ENCODE measurements around the gene ZDHHC6.
"Not testable (repeated sequence)": the region's sequence is repeated elsewhere in the genome, so short reads cannot be mapped to it uniquely, and the experiment has no call there.

ZDHHC6 gene

DNA sequence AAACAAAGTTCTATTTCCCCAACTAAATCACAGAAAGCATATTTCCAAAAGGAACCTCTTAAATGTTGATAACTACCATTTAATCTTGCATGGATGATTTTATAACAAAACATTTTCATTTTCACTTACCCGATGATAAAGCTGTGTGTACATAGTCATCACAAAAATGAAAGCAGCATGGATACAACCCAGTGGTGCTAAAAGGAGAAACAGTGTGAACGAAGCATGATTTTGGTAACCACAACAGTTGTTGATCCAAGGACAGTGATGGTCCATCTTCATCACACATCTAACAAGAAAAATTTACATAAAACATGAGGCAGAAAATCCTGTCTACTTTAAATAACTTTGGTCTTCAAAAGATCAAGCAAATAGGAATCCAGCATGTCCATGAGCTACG, 4.7 kb downstream of the ZDHHC6 start:
- no peak for DNase-seq (ENCODE audit: low read depth in 2 of 2)

DNA sequence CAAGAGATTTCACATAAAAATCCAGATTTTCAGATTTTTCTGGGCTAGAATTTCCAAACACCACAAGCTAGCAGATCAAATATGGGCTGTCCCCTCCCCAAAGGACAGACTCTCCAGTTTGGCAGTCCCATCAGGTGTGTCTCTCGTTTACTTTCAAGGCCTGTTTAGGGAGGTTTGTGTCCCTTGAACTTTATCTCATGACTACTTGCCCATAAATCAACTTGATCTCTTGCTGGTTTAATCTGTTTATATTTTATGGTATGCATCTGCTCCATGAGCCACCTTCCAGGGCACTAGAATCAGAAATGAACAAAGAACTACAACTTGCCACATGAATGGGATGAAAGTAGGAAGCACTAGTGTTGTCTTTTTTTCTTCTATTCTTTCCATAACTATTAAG, 5.2 kb downstream of the ZDHHC6 start:
- DNase-seq (ENCODE audit: low read depth in 2 of 2), result no peak

DNA sequence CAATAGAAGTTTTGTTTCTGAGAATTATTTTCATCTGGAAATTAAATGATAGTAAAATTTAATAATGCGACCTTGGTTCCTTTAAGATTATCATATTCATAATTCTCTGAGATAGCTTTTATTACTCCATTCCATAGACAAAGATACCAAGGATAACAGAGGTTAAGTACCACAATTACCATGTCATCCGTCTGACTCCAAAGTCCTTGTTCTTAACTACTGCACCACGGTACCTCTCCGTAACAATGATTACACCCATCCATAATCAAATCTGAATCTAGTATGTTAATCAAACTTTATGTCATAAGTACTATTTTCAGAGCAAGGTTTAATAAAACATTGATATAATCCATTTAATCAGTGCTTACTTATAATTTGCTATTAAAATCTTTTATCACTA, 8.4 kb downstream of the ZDHHC6 start:
- no peak for DNase-seq (ENCODE audit: low read depth in 2 of 2)

- DNase-seq (ENCODE audit: low read depth in 2 of 2), result no peak
These were observed 11.6 kb downstream of the ZDHHC6 start for GRCh38 chr10:112434988-112435619.

- DNase-seq (ENCODE audit: low read depth in 2 of 2), result no peak
These were observed 13.6 kb downstream of the ZDHHC6 start for GRCh38 chr10:112433136-112433535.

DNA sequence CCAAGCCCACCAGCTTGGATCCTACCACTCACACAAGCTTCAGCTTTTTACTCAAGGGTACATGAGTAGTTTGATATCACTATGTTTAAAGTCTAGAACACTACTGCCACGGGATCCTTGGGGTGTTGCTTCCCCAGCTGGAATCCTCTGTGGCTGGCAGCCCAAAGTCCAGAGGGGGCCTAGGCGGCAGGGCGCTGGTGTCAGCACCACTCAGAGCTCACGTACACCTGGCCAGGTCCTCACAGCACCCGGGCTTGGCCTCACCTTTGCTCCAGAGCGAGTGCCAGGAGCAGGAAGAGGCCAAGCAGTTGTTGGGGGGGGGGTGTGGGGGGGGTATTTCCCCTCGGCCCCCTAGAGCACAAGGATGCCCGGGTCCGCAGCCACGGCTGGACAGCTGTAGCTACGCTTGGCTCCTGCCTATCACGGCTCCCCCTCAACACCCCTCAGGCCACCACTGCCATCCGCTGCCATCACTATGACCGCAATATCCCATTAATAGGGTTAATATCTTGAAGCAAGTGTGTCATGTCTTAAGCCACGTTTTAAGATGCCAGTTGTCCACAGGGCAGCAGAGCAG, 17.0 kb downstream of the ZDHHC6 start:
- DNase-seq (ENCODE audit: low read depth in 2 of 2), result no peak

DNA sequence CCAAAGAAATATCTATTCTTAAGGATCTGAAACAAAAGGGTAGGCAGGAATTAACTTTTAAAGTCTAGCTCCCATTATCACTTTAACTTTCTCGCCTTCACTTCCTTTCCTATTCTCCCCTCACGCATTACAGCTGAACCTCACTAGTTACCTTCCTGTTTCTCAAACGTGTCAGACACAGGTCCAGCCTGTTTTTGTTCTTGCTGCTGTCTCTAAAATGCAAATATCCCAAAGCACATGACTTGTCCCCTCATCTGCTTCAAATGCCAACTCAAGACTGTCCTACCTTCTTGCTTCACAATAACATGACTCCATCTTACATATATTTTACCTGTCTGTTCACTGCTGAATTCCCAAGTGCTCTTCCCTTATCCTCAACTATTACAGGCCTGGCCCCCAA, 17.6 kb downstream of the ZDHHC6 start:
- no peak for DNase-seq (ENCODE audit: low read depth in 2 of 2)

GRCh38 chr10:112426111-112426510, 20.6 kb downstream of the ZDHHC6 start:
- no peak for DNase-seq (ENCODE audit: low read depth in 2 of 2)

DNA sequence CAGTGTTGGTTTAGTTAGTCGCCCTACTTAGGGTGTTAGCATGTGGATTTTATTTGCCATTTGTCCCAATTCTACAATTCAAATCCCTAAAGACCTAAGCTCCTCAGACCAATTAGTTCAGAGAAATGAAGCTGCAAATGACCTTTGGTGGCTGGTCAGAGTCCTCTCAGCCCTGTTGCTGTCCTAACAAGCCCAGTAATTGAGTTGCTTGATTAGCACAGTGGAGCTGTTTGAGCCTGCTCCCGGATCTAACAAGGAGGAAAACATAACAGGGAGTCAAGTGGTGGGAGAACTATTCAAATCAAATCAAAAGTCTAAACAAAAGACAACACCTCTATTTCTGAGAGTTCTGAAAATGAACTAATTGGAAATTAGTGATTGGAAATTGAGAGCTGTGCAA, 22.1 kb downstream of the ZDHHC6 start:
- DNase-seq (ENCODE audit: low read depth in 2 of 2), result no peak

GRCh38 chr10:112421731-112422130, 25.0 kb downstream of the ZDHHC6 start:
- no peak for DNase-seq (ENCODE audit: low read depth in 2 of 2)

DNA sequence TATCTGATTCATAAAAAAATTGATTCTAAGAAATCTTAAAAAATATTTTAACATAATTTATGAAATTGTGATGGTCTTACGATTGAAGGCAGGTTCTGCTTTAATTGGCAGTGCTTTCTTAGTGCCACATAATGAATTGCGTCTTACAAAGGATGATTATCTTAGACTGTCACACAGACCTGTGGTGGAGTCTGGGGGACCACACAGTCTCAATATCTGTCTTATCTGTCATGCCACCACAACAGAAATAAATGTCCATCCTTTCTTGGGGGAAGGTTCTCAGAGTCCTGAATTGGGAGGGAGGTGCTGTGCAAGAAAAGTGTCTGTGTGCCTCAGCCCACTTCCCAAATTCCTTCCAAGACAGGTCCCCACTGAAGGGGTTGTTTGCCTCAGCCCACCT, 34.0 kb downstream of the ZDHHC6 start:
- DNase-seq (ENCODE audit: low read depth in 2 of 2), result no peak

DNA sequence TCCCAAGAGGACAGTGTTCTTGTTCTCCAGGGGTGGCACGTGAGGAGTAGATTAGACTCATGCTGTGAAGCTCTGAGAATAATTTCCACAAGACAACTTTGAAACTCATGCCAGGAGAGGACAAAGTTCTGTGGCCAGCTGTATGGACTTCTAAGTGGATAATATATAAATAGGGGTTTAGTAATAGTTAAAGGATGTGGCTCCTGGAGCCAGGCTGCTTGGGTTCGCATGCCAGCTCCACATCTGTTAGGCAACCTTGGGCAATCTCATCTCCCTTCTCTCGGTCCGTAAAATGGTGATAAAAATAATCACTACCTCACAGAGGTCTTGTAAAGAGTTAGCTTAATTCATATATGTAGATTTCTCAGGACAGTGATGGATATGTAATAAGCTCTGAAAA, 37.0 kb downstream of the ZDHHC6 start:
- DNase-seq (ENCODE audit: low read depth in 2 of 2), result no peak

DNA sequence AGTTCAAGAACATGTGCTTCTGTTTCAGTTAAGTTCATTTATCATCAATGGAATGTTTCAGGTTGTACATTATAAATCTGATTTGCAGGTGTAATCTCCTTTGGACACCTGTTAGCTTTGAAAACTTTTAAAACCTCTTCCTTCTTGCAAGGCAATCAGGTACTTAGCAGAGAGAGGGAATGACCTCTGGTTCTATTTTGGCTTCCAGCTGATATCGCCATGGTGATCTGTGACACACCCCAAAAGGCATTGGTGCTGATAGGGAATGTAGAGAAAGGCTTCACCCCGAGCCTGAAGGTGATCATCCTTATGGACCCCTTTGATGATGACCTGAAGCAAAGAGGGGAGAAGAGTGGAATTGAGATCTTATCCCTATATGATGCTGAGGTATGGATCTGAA, 37.4 kb downstream of the ZDHHC6 start:
- DNase-seq (ENCODE audit: low read depth in 2 of 2), result no peak

- no peak for DNase-seq (ENCODE audit: low read depth in 2 of 2)
These were observed 39.0 kb downstream of the ZDHHC6 start for GRCh38 chr10:112407696-112408095.

- not testable (repeated sequence) for DNase-seq (ENCODE audit: low read depth in 2 of 2)
These were observed 39.9 kb downstream of the ZDHHC6 start for GRCh38 chr10:112406806-112407205.

DNA sequence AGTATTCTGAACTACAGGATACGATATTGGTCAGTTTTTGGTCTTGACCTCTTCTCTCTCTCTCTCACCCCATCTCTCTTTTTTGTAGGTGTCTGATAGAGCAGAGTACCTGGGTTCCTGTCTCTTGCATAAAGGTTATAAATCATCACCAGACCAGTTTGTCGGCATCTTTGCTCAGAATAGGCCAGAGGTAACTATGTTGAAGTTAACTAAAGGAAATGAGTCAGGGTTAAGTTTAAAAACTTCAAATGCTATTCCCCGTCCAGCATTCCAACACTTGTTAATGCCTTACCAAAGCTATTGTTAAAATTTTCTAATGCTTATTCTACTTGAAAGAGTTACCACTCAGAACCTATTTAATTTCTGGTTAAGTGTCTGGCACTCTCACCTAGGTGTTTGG, 42.1 kb downstream of the ZDHHC6 start:
- DNase-seq (ENCODE audit: low read depth in 2 of 2), result no peak

GRCh38 chr10:112402917-112403316, 43.8 kb downstream of the ZDHHC6 start:
- DNase-seq (ENCODE audit: low read depth in 2 of 2), result no peak

GRCh38 chr10:112397592-112397991, 49.1 kb downstream of the ZDHHC6 start:
- no peak for DNase-seq (ENCODE audit: low read depth in 2 of 2)

DNA sequence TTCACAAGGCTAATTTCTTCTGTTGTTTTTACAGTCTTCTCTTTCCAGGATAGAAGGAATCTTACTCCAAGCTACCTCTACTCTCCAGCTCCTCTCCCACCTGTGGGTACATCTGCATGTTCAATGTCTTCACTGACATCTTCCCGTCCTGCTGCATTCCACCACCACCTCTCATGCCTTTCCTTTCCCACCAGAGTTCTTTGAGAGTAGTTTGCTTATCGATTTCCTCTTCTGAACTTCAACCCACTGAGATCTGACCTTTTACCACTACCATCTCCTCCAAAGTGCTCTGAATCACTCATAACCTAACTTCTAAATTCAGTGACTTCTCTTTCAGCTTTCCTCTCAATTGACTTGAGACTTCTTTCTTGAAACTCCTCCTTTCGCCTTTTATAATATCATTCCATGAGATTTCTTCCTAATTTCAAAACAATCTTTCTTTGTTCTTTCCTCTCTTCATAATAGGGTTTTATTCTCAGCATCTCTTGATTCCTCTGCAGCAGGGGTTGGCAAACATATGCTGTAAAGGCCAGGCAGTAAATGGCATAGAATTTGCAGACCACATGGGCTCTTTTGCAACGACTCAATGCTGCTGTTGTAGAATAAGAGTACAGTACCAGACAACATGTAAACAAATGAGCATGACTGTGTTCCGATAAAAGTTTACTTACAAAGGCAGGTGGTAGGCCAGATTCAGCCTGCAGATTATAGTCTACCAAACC, 50.7 kb downstream of the ZDHHC6 start:
- no peak for DNase-seq (ENCODE audit: low read depth in 2 of 2)

GRCh38 chr10:112394475-112394875, 52.2 kb downstream of the ZDHHC6 start:
- no peak for DNase-seq (ENCODE audit: low read depth in 2 of 2)

- DNase-seq (ENCODE audit: low read depth in 2 of 2), result no peak
These were observed 52.9 kb downstream of the ZDHHC6 start for GRCh38 chr10:112393827-112394226.

- DNase-seq (ENCODE audit: low read depth in 2 of 2), result no peak
These were observed 53.4 kb downstream of the ZDHHC6 start for GRCh38 chr10:112393341-112393740.

- no peak for DNase-seq (ENCODE audit: low read depth in 2 of 2)
These were observed 56.5 kb downstream of the ZDHHC6 start for GRCh38 chr10:112390125-112390703.
